IMR-90 (cell line): Measurements from ENCODE around the gene CUBN. TPM values are rescaled to one million over a fixed set of nuclear protein-coding genes. Genes with fewer than 3 reads are reported as not detected.

Source experiments
- ATAC-seq: fragments of 200-7000 bp; cut with Tn5 transposase; 2 replicates; pipeline ENCODE4 v1.9.1; 2020; ENCODE audit warnings: low read depth, mild to moderate bottlenecking, moderate library complexity
- BruUV-seq: library from RNA; stranded (reverse); fragments of 400-500 nt; replicated peaks from 2 replicates; lab custom pipeline; 2021; lab: Mats Ljungman, UMichigan
- CTCF ChIA-PET: fragments of 300-600 bp; formaldehyde crosslinking; extraction: SDS; loops from one replicate; lab custom pipeline; 2021; ENCODE audit warnings: antibody characterized with exemption; lab: Yijun Ruan, JAX
- POLR2A ChIA-PET: fragments of 300-600 bp; sonication (Branson Sonifier 250); formaldehyde crosslinking; loops from one replicate; lab custom pipeline; 2022; ENCODE audit warnings: antibody characterized with exemption; ENCODE audit not compliant: unreplicated experiment; lab: Charles Lee
- DNase-seq: peaks from one replicate; pipeline ENCODE4 v3.0.0; 2013
- H2AFZ ChIP-seq: replicated peaks from 2 replicates; pipeline ENCODE3; 2013; ENCODE audit warnings: low read length, mild to moderate bottlenecking; ENCODE audit not compliant: poor library complexity
- H2AK5ac ChIP-seq: 2 replicates; pipeline ENCODE4 v1.6.1; 2013; ENCODE audit warnings: low read depth, low read length, inconsistent platforms
- H2AK9ac ChIP-seq: replicated peaks from 2 replicates; pipeline ENCODE3; 2013; ENCODE audit warnings: mild to moderate bottlenecking, low read depth, low read length, moderate library complexity; ENCODE audit not compliant: poor library complexity
- H2BK120ac ChIP-seq: 2 replicates; pipeline ENCODE4 v1.6.1; 2013; ENCODE audit warnings: low read depth, low read length, inconsistent platforms
- H2BK15ac ChIP-seq: 3 replicates; pipeline ENCODE4 v1.6.1; 2013; ENCODE audit warnings: low read depth, low read length, inconsistent platforms
- H2BK20ac ChIP-seq: 2 replicates; pipeline ENCODE4 v1.6.1; 2013; ENCODE audit warnings: low read depth, mild to moderate bottlenecking, inconsistent platforms, low read length, moderate library complexity
- H2BK5ac ChIP-seq: 2 replicates; pipeline ENCODE4 v1.6.1; 2013; ENCODE audit warnings: mild to moderate bottlenecking, low read depth, low read length, inconsistent platforms; ENCODE audit not compliant: poor library complexity, severe bottlenecking
- H3K14ac ChIP-seq: replicated peaks from 2 replicates; pipeline ENCODE4 v1.6.1; 2013; ENCODE audit warnings: low read depth, low read length, inconsistent platforms
- H3K18ac ChIP-seq: 2 replicates; pipeline ENCODE4 v1.6.1; 2013; ENCODE audit warnings: low read depth, low read length, control low read depth
- H3K23ac ChIP-seq: 2 replicates; pipeline ENCODE4 v1.6.1; 2013; ENCODE audit warnings: low read depth, low read length, inconsistent platforms
- H3K27ac ChIP-seq: 2 replicates; pipeline ENCODE4 v1.5.1; 2013; ENCODE audit warnings: mild to moderate bottlenecking, control low read depth, low read length; ENCODE audit not compliant: insufficient read depth
- H3K27me3 ChIP-seq: 2 replicates; pipeline ENCODE4 v1.6.1; 2013; ENCODE audit warnings: low read length; ENCODE audit not compliant: control insufficient read depth, insufficient read depth
- H3K36me3 ChIP-seq: 2 replicates; pipeline ENCODE4 v1.6.1; 2013; ENCODE audit warnings: low read length, mixed read lengths; ENCODE audit not compliant: control insufficient read depth, insufficient read depth
- H3K4ac ChIP-seq: 2 replicates; pipeline ENCODE4 v1.6.1; 2013; ENCODE audit warnings: low read depth, low read length, inconsistent platforms
- H3K4me1 ChIP-seq: 2 replicates; pipeline ENCODE4 v1.6.1; 2013; ENCODE audit warnings: low read length, mixed read lengths; ENCODE audit not compliant: control insufficient read depth, insufficient read depth
- H3K4me2 ChIP-seq: 2 replicates; pipeline ENCODE4 v1.6.1; 2013; ENCODE audit warnings: low read depth, mild to moderate bottlenecking, control low read depth, low read length, moderate library complexity
- H3K4me3 ChIP-seq: 2 replicates; pipeline ENCODE4 v1.5.1; 2013; ENCODE audit warnings: low read depth, mild to moderate bottlenecking, control low read depth, low read length, moderate library complexity; ENCODE audit not compliant: insufficient read depth
- H3K56ac ChIP-seq: 2 replicates; pipeline ENCODE4 v1.6.1; 2013; ENCODE audit warnings: low read length, inconsistent platforms; ENCODE audit not compliant: insufficient read depth; ENCODE audit errors: extremely low read depth
- H3K79me1 ChIP-seq, 2 experiments: 2 replicates each; pipeline ENCODE4 v1.6.1; 2013; ENCODE audit warnings: low read length in 2 of 2, inconsistent platforms in 1 of 2, low read depth in 1 of 2
- H3K9ac ChIP-seq: 2 replicates; pipeline ENCODE4 v1.6.1; 2013; ENCODE audit warnings: low read depth, low read length, control low read depth
- H3K9me1 ChIP-seq: 2 replicates; pipeline ENCODE4 v1.6.1; 2013; ENCODE audit warnings: low read length, inconsistent platforms; ENCODE audit not compliant: insufficient read depth
- H3K9me3 ChIP-seq: 2 replicates; pipeline ENCODE4 v1.6.1; 2013; ENCODE audit warnings: low read length; ENCODE audit not compliant: control insufficient read depth, insufficient read depth
- H4K20me1 ChIP-seq: 2 replicates; pipeline ENCODE4 v1.6.1; 2013; ENCODE audit warnings: low read length, inconsistent platforms; ENCODE audit not compliant: insufficient read depth
- H4K5ac ChIP-seq: 2 replicates; pipeline ENCODE4 v1.6.1; 2013; ENCODE audit warnings: mild to moderate bottlenecking, low read depth, low read length, control low read depth
- H4K8ac ChIP-seq, 2 experiments: 2 replicates each; pipeline ENCODE4 v1.6.1; 2013; ENCODE audit warnings: low read depth in 2 of 2, low read length in 2 of 2, control low read depth in 1 of 2, inconsistent platforms in 1 of 2
- H4K91ac ChIP-seq: 2 replicates; pipeline ENCODE4 v1.6.1; 2013; ENCODE audit warnings: low read depth, low read length, inconsistent platforms; ENCODE audit not compliant: insufficient read depth
- BHLHE40 ChIP-seq: fragments of 150-350 bp; IDR thresholded peaks from 2 replicates; pipeline ENCODE4 v1.6.1; 2016; ENCODE audit warnings: mild to moderate bottlenecking, low read depth, low read length
- FOS ChIP-seq: fragments of 150-350 bp; IDR thresholded peaks from 2 replicates; pipeline ENCODE4 v1.6.1; 2016; ENCODE audit warnings: low read depth, low read length
- MAFK ChIP-seq: IDR thresholded peaks from 2 replicates; pipeline ENCODE4 v1.6.1; 2012; ENCODE audit warnings: low read depth, low read length, improper control_type of control experiment
- NFE2L2 ChIP-seq: fragments of 150-350 bp; IDR thresholded peaks from 2 replicates; pipeline ENCODE4 v1.6.1; 2016; ENCODE audit warnings: low read depth, mild to moderate bottlenecking, low read length
- RAD21 ChIP-seq: IDR thresholded peaks from 2 replicates; pipeline ENCODE4 v1.6.1; 2012; ENCODE audit warnings: low read length, improper control_type of control experiment
- WGBS, 2 experiments: methylation state at CpG; one replicate each; pipeline versions ENCODE4 v1.1.5 to v1.1.7; 2013; ENCODE audit warnings: missing lambda C conversion rate in 2 of 2; ENCODE audit not compliant: insufficient read length in 1 of 2; ENCODE audit errors: extremely low coverage in 2 of 2; 5-methylcytosine and 5-hydroxymethylcytosine counted together
- dilution Hi-C: fragments of 300-500 bp; cut with HindIII; formaldehyde crosslinking; loops from one replicate; pipeline ENCODE4 v1.14.3; 2018; ENCODE audit warnings: low sequenced_read_pairs; ENCODE audit not compliant: unreplicated experiment
- in situ Hi-C: fragments of 300-500 bp; cut with MboI; formaldehyde crosslinking; loops from 3 replicates; pipeline ENCODE4 v1.14.3; 2019; ENCODE audit warnings: low sequenced_read_pairs, inconsistent platforms, mixed read lengths
- intact Hi-C: fragments of 100-400 bp; cut with micrococcal nuclease; formaldehyde crosslinking; loops from 2 replicates; pipeline ENCODE4 v1.10.0; 2022
- polyA plus RNA-seq, 3 experiments: library from polyadenylated mRNA; depleted of rRNA; stranded (reverse); fragments of >200 nt; gene quantifications; 2 replicates each; pipeline ENCODE4 v1.2.3, GENCODE V29; 2012; ENCODE audit warnings: low replicate concordance in 1 of 3
- total RNA-seq: library from RNA; depleted of rRNA; stranded (reverse); fragments of >200 nt; gene quantifications from 2 replicates; pipeline ENCODE4 v1.2.3, GENCODE V29; 2012

CUBN gene
- total and polyA plus RNA-seq, 2 of the 4 experiments (the other 2 are of a cell fraction), result 0.19 to 0.54 TPM

- Histone ChIP-seq H2AK5ac (peak overlapping the region; percentile 61; the same call in 1 of the 2 replicates), H3K27me3 (no peaks in the 10 kb centered on the region), H2AFZ (no peak overlapping the region), H3K4ac (peak overlapping the region; percentile 9; the same call in 1 of the 2 replicates), H4K8ac (peak overlapping the region in 1 of 2 experiments; percentile 26; a peak in 1 of 4 replicates), H3K4me1 (peaks cover 6% of the 10 kb centered on the region), H4K5ac (no peak overlapping the region), H3K23ac (no peak overlapping the region), H3K4me2 (peak overlapping the region; percentile 52; the same call in 1 of the 2 replicates), H3K56ac (no peak overlapping the region), H3K79me1 (0 out of 4 replicates have a peak, but pooled peaks cover 0 to 2% of the 10 kb centered on the region in 2 experiments), H4K91ac (no peak overlapping the region; the same call in 1 of the 2 replicates), H3K36me3 (no peaks in the 10 kb centered on the region), H3K4me3 (no peak overlapping the region), H2BK5ac (peak overlapping the region; percentile 70), H3K9me3 (no peaks in the 10 kb centered on the region), H3K27ac (no peak overlapping the region), H3K14ac (no peak overlapping the region), H2BK15ac (peak overlapping the region; percentile 29; the same call in 1 of the 3 replicates), H3K9me1 (peaks cover 7% of the 10 kb centered on the region; the same call in 1 of the 2 replicates), H2BK20ac (peak overlapping the region; percentile 23), H2AK9ac (no peak overlapping the region), H2BK120ac (peak overlapping the region; percentile 3; the same call in 1 of the 2 replicates), H3K18ac (peak overlapping the region; percentile 7; the same call in 1 of the 2 replicates), H4K20me1 (no peaks in the 10 kb centered on the region; the same call in 1 of the 2 replicates), H3K9ac (no peak overlapping the region)
- TF ChIP-seq FOS, result peak; percentile 75
- TF ChIP-seq MAFK, result no peak
- no peak for TF ChIP-seq NFE2L2
- peak; percentile 42; the same call in 1 of the 2 replicates for TF ChIP-seq BHLHE40
- TF ChIP-seq RAD21, result 0 out of 2 replicates have a peak, but pooled peaks have one; percentile 15
- BruUV-seq, result no TSS peak
- DNase-seq, result peak; percentile 86
- in situ Hi-C loops, result no loop called here
- dilution Hi-C loops, result no loop called here
- ChIA-PET POLR2A (interaction anchor here (0.7 kb wide), 1 partner anchor 79 kb away, joined by 4 read pairs; the partner anchor contains the start of gene TRDMT1), CTCF (interaction anchor here (0.7 kb wide), 1 partner anchor 10 kb away, joined by 6 read pairs; no protein-coding TSS in a partner anchor)
- no CpG with 5 or more reads among the region's 5 CpGs for WGBS, 2 experiments
- ATAC-seq, result peak; percentile 89
- intact Hi-C loops, result loop anchor here (5.0 kb wide), 1 partner anchor 266 kb away; no protein-coding TSS in a partner anchor
These were observed 6.6 kb downstream of the CUBN start for GRCh38 chr10:17122726-17123661.
